Stimulated activated CD4-positive, alpha-beta T cell treated with anti-CD3 and anti-CD28 coated beads, Interleukin-12 subunit alpha, Interleukin-12 subunit beta, amount 100 ng/mL, for 48 hours (primary cell): ENCODE data around the gene CCPG1.

Experiments used
- DNase-seq, 3 donors: peaks; one replicate each; pipeline ENCODE4 v3.0.0-alpha.2; 2020; ENCODE audit warnings: low read depth in 2 of 3, low spot score in 1 of 3

CCPG1 gene

DNA sequence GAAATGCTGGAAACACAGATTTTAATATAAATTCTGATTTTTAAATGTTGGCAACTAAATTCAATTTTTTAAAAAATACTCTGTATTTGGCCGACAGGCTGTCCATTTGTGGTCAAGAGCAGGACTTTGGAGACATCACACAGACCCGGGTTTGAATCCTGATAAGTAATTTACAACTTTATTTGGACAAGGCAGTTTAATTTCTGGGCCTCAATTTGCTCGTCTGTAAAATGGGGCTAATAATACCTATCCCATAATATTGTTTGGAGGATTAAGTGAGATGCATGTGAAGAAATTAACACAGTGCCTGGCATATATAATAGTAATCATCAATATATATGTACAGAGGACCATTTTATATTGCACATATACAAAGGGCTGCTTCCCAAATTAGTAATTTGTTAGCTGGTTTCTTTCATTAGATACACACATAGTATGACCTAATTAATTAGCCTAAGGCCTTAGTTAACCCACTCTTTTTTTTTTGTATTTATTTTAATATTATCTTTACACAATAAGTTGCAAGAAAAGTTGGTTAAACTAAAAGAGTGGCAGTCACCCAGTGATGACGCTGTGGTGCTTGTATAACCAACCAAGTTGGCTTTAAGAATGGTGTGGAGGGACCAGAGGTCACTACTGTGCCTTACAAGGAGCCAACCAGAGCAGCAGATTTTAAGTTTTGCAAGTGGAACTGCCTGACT, 88.5 kb downstream of the CCPG1 start:
- DNase-seq, result no peak

DNA sequence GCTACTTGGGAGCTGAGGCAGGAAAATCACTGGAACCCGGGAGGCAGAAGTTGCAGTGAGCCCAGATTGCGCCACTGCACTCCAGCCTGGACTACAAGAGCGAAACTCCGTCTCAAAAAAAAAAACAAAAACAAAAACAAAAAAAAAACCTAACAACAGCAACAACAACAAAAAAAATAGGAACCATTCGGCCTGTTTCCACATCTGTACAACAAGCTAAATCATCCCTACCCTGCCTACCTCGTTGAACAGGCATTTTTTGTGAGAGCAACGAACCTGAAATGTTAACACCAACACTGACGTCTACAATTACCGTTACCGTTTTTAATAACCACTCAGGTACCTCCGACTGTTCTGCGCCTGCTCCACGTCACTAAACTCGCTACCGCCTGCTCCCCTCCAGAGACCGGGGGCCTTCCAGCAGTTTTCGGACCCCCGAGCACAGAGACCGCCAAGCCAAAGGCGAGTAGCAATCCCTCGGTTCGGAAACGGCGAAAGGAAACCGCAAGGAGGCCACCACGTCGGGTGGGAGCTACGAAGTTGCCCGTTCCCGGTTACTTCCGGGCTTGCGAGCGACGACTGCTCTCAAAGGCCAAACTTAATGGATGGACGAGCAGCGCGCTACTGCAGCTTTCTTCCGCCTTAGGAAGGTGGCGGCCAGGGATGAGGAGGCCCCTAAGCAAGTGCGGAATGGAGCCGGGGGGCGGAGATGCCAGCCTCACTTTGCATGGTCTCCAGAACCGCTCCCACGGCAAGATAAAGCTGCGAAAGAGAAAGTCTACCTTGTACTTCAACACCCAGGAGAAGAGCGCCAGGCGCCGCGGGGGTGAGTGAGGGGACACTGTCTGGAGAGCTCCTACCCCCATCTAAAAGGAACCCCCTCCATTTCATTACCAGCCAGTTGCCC, 89.3 kb downstream of the CCPG1 start, which contains the start of the genes PIGB and PIGBOS1:
TSS of gene PIGB (plus strand) at position 635 of the 907 bp plus-strand sequence. CDS start at position 664, 29 bp downstream.
TSS of gene PIGBOS1 (minus strand) at position 536 of the 907 bp plus-strand sequence. CDS start 1,331 bp downstream, outside the sequence.
- peak; percentile 57 to 70 (median 65) for DNase-seq
